IPS-18a (cell line): ENCODE results near the gene LDB3.
"Not testable (repeated sequence)": the region's sequence is repeated elsewhere in the genome, so short reads cannot be mapped to it uniquely, and the experiment has no call there.

ENCODE experiments used
- H3K27ac ChIP-seq: one replicate; pipeline ENCODE4 v1.5.1; 2013; ENCODE audit warnings: low read length
- H3K27me3 ChIP-seq: one replicate; pipeline ENCODE4 v1.6.1; 2013; ENCODE audit warnings: mild to moderate bottlenecking, low read length; ENCODE audit not compliant: control insufficient read depth, insufficient read depth
- H3K36me3 ChIP-seq: one replicate; pipeline ENCODE4 v1.6.1; 2013; ENCODE audit warnings: low read depth, low read length; ENCODE audit not compliant: control insufficient read depth
- H3K4me1 ChIP-seq: one replicate; pipeline ENCODE4 v1.6.1; 2013; ENCODE audit warnings: low read depth, low read length; ENCODE audit not compliant: control insufficient read depth
- H3K4me3 ChIP-seq: one replicate; pipeline ENCODE4 v1.5.1; 2013; ENCODE audit warnings: low read length
- H3K9ac ChIP-seq: one replicate; pipeline ENCODE4 v1.6.1; 2013; ENCODE audit warnings: mild to moderate bottlenecking, low read length, moderate library complexity
- H3K9me3 ChIP-seq: one replicate; pipeline ENCODE4 v1.6.1; 2013; ENCODE audit warnings: low read depth, low read length; ENCODE audit not compliant: control insufficient read depth

The LDB3 gene

GRCh38 chr10:86730227-86730626 lies 61.9 kb downstream of the LDB3 start:
- Histone ChIP-seq H3K27me3 (no peaks in the 10 kb centered on the region), H3K27ac (no peak overlapping the region), H3K4me3 (no peak overlapping the region), H3K36me3 (no peaks in the 10 kb centered on the region), H3K9me3 (no peaks in the 10 kb centered on the region), H3K4me1 (no peaks in the 10 kb centered on the region), H3K9ac (no peak overlapping the region)

GRCh38 chr10:86732771-86733170 lies 64.5 kb downstream of the LDB3 start:
- Histone ChIP-seq H3K27me3 (no peaks in the 10 kb centered on the region), H3K4me1 (no peaks in the 10 kb centered on the region), H3K9ac (no peak overlapping the region), H3K9me3 (no peaks in the 10 kb centered on the region), H3K27ac (no peak overlapping the region), H3K36me3 (no peaks in the 10 kb centered on the region), H3K4me3 (no peak overlapping the region)

- Histone ChIP-seq H3K27ac (no peak overlapping the region), H3K36me3 (no peaks in the 10 kb centered on the region), H3K27me3 (no peaks in the 10 kb centered on the region), H3K4me3 (no peak overlapping the region), H3K4me1 (no peaks in the 10 kb centered on the region), H3K9ac (no peak overlapping the region), H3K9me3 (no peaks in the 10 kb centered on the region)
Measured at GRCh38 chr10:86733260-86733671, 65.0 kb downstream of the LDB3 start.

GRCh38 chr10:86734207-86734988 lies 66.1 kb downstream of the LDB3 start:
- Histone ChIP-seq H3K27ac (no peak overlapping the region), H3K9me3 (no peaks in the 10 kb centered on the region), H3K4me3 (no peak overlapping the region), H3K36me3 (no peaks in the 10 kb centered on the region), H3K9ac (no peak overlapping the region), H3K27me3 (no peaks in the 10 kb centered on the region), H3K4me1 (no peaks in the 10 kb centered on the region)

- H3K27ac ChIP-seq: not testable (repeated sequence)
Measured at GRCh38 chr10:86735278-86735677, 67.0 kb downstream of the LDB3 start.

GRCh38 chr10:86742230-86742629 lies 73.9 kb downstream of the LDB3 start:
- H3K27me3 ChIP-seq: no peaks in the 10 kb centered on the region
- H3K9ac ChIP-seq: no peak overlapping the region
- H3K36me3 ChIP-seq: no peaks in the 10 kb centered on the region
- no peak overlapping the region for H3K4me3 ChIP-seq
- no peaks in the 10 kb centered on the region for H3K9me3 ChIP-seq
- H3K4me1 ChIP-seq: peaks cover 3% of the 10 kb centered on the region
- H3K27ac ChIP-seq: no peak overlapping the region

More at GRCh38 chr10:86735278-86735677, 67.0 kb downstream of the LDB3 start:
- not testable (repeated sequence) for H3K27me3 ChIP-seq, H3K4me1 ChIP-seq, H3K9me3 ChIP-seq, H3K4me3 ChIP-seq, H3K9ac ChIP-seq, H3K36me3 ChIP-seq

- H3K27ac ChIP-seq: no peak overlapping the region
- peaks cover 3% of the 10 kb centered on the region for H3K4me1 ChIP-seq
Measured at GRCh38 chr10:86744067-86744725, 75.9 kb downstream of the LDB3 start.

GRCh38 chr10:86747796-86748581 lies 79.7 kb downstream of the LDB3 start:
- H3K27ac ChIP-seq: no peak overlapping the region
- H3K4me1 ChIP-seq: peaks cover 9% of the 10 kb centered on the region
- H3K9me3 ChIP-seq: no peaks in the 10 kb centered on the region
- H3K36me3 ChIP-seq: no peaks in the 10 kb centered on the region
- no peak overlapping the region for H3K9ac ChIP-seq
- no peaks in the 10 kb centered on the region for H3K27me3 ChIP-seq
- H3K4me3 ChIP-seq: no peak overlapping the region

More at GRCh38 chr10:86744067-86744725, 75.9 kb downstream of the LDB3 start:
- Histone ChIP-seq H3K9ac (no peak overlapping the region), H3K36me3 (no peaks in the 10 kb centered on the region), H3K27me3 (no peaks in the 10 kb centered on the region), H3K4me3 (no peak overlapping the region), H3K9me3 (no peaks in the 10 kb centered on the region)

- Histone ChIP-seq H3K27me3 (no peaks in the 10 kb centered on the region), H3K27ac (no peak overlapping the region), H3K4me1 (peaks cover 14% of the 10 kb centered on the region), H3K9ac (no peak overlapping the region), H3K9me3 (no peaks in the 10 kb centered on the region), H3K36me3 (no peaks in the 10 kb centered on the region), H3K4me3 (no peak overlapping the region)
Measured at GRCh38 chr10:86749854-86750253, 81.5 kb downstream of the LDB3 start.

- Histone ChIP-seq H3K36me3 (no peaks in the 10 kb centered on the region), H3K4me3 (no peak overlapping the region), H3K27me3 (no peaks in the 10 kb centered on the region), H3K9me3 (no peaks in the 10 kb centered on the region), H3K4me1 (peaks cover 20% of the 10 kb centered on the region), H3K27ac (no peak overlapping the region), H3K9ac (no peak overlapping the region)
Measured at GRCh38 chr10:86751477-86751876, 83.2 kb downstream of the LDB3 start.

- no peaks in the 10 kb centered on the region for H3K36me3 ChIP-seq
- H3K9ac ChIP-seq: no peak overlapping the region
- H3K4me3 ChIP-seq: no peak overlapping the region
- H3K9me3 ChIP-seq: no peaks in the 10 kb centered on the region
- no peaks in the 10 kb centered on the region for H3K27me3 ChIP-seq
- peaks cover 20% of the 10 kb centered on the region for H3K4me1 ChIP-seq
- no peak overlapping the region for H3K27ac ChIP-seq
Measured at GRCh38 chr10:86752311-86752710, 84.0 kb downstream of the LDB3 start.
